Liver (tissue), 9 donors: ENCODE measurements around the gene MDGA2. TPM values are rescaled to one million over a fixed set of nuclear protein-coding genes. Genes with fewer than 3 reads are reported as not detected.
"Not testable (repeated sequence)": the region's sequence is repeated elsewhere in the genome, so short reads cannot be mapped to it uniquely, and the experiment has no call there.

Experiments
- DNase-seq: peaks from one replicate; pipeline ENCODE4 v3.0.0-alpha.2; 2017; ENCODE audit warnings: low spot score
- H3K27ac ChIP-seq, 2 donors: one replicate each; pipeline ENCODE4 v1.7.0; 2013; ENCODE audit warnings: inconsistent platforms in 2 of 2, low read length in 2 of 2, control low read depth in 1 of 2, low read depth in 1 of 2, mild to moderate bottlenecking in 1 of 2
- H3K27me3 ChIP-seq, 4 donors: one replicate each; pipeline versions ENCODE4 v1.6.1 to v1.7.0; 2013; ENCODE audit warnings: low read length in 3 of 4, inconsistent platforms in 1 of 4, mild to moderate bottlenecking in 1 of 4, moderate library complexity in 1 of 4; ENCODE audit not compliant: control insufficient read depth in 4 of 4, insufficient read depth in 4 of 4
- H3K36me3 ChIP-seq, 4 donors: one replicate each; pipeline versions ENCODE4 v1.6.1 to v1.7.0; 2013; ENCODE audit warnings: low read length in 3 of 4, mild to moderate bottlenecking in 3 of 4, low read depth in 1 of 4, moderate library complexity in 1 of 4; ENCODE audit not compliant: control insufficient read depth in 4 of 4, insufficient read depth in 3 of 4
- H3K4me1 ChIP-seq, 4 donors: one replicate each; pipeline versions ENCODE4 v1.6.1 to v1.7.0; 2013; ENCODE audit warnings: low read length in 3 of 4, mild to moderate bottlenecking in 3 of 4, moderate library complexity in 1 of 4; ENCODE audit not compliant: control insufficient read depth in 4 of 4, insufficient read depth in 4 of 4
- H3K4me3 ChIP-seq, 3 donors: one replicate each; pipeline versions ENCODE4 v1.6.1 to v1.7.0; 2013; ENCODE audit warnings: low read length in 3 of 3, control low read depth in 1 of 3, low read depth in 1 of 3, mild to moderate bottlenecking in 1 of 3
- H3K9ac ChIP-seq, 2 donors: one replicate each; pipeline ENCODE4 v1.7.0; 2013; ENCODE audit warnings: low read length in 2 of 2, mild to moderate bottlenecking in 2 of 2, moderate library complexity in 2 of 2, control low read depth in 1 of 2, low read depth in 1 of 2
- H3K9me3 ChIP-seq, 4 donors: one replicate each; pipeline versions ENCODE4 v1.6.1 to v1.7.0; 2013; ENCODE audit warnings: low read length in 3 of 4; ENCODE audit not compliant: control insufficient read depth in 4 of 4
- ATF3 ChIP-seq: IDR thresholded peaks from 2 replicates; pipeline ENCODE4 v1.6.1; 2016; ENCODE audit warnings: antibody characterized with exemption
- CTCF ChIP-seq: fragments of 150-350 bp; IDR thresholded peaks from 2 replicates; pipeline ENCODE4 v1.5.1; 2017; ENCODE audit warnings: improper control_type of control experiment, low read depth, low read length; ENCODE audit not compliant: missing input control
- FOXA2 ChIP-seq: IDR thresholded peaks from 2 replicates; pipeline ENCODE4 v1.6.1; 2016; ENCODE audit warnings: antibody characterized with exemption
- GABPA ChIP-seq, 2 donors: IDR thresholded peaks in 1 of 2; conservative IDR thresholded peaks in 1 of 2; 2 replicates each; pipeline ENCODE4 v1.6.1; 2016; ENCODE audit warnings: antibody characterized with exemption in 2 of 2, mild to moderate bottlenecking in 1 of 2, moderate library complexity in 1 of 2
- HNF4A ChIP-seq, 2 donors: conservative IDR thresholded peaks; 2 replicates each; pipeline ENCODE4 v1.6.1; 2016; ENCODE audit warnings: antibody characterized with exemption in 2 of 2, mild to moderate bottlenecking in 2 of 2
- JUND ChIP-seq, 2 donors: IDR thresholded peaks; 2 replicates each; pipeline ENCODE4 v1.6.1; 2016; ENCODE audit warnings: antibody characterized with exemption in 2 of 2
- MAX ChIP-seq: IDR thresholded peaks from 2 replicates; pipeline ENCODE4 v1.6.1; 2016; ENCODE audit warnings: antibody characterized with exemption
- NR2F2 ChIP-seq: IDR thresholded peaks from 2 replicates; pipeline ENCODE4 v1.6.1; 2016; ENCODE audit warnings: antibody characterized with exemption
- RAD21 ChIP-seq, 2 donors: IDR thresholded peaks; 2 replicates each; pipeline ENCODE4 v1.6.1; 2016; ENCODE audit warnings: antibody characterized with exemption in 2 of 2, mild to moderate bottlenecking in 2 of 2
- RXRA ChIP-seq, 2 donors: IDR thresholded peaks; 2 replicates each; pipeline ENCODE4 v1.6.1; 2017 to 2018; ENCODE audit warnings: antibody characterized with exemption in 2 of 2, mild to moderate bottlenecking in 1 of 2
- SP1 ChIP-seq: IDR thresholded peaks from 2 replicates; pipeline ENCODE4 v1.6.1; 2018; ENCODE audit warnings: antibody characterized with exemption, mild to moderate bottlenecking
- TAF1 ChIP-seq: conservative IDR thresholded peaks from 2 replicates; pipeline ENCODE4 v1.6.1; 2016; ENCODE audit warnings: antibody characterized with exemption, mild to moderate bottlenecking
- ZBTB33 ChIP-seq: IDR thresholded peaks from 2 replicates; pipeline ENCODE4 v1.6.1; 2016; ENCODE audit warnings: antibody characterized with exemption
- WGBS: extraction: QIAGEN DNeasy Blood & Tissue Kit; methylation state at CpG from one replicate; pipeline ENCODE4 v1.1.7; 2013; 5-methylcytosine and 5-hydroxymethylcytosine counted together
- polyA plus RNA-seq, 2 donors: library from polyadenylated mRNA; stranded (reverse) in 1 of 2; unstranded in 1 of 2; fragments of 200-250 nt in 1 of 2; fragments of >200 nt in 1 of 2; fragmentation: Nextera tagmentation in 1 of 2; extraction: Ambion mirVana in 1 of 2; gene quantifications; one replicate each; pipeline versions ENCODE4 v1.2.1 to v1.2.3, GENCODE V29; 2013 to 2015
- total RNA-seq, 2 donors: library from RNA; depleted of rRNA; stranded (reverse); fragments of >200 nt; gene quantifications; one replicate each; pipeline ENCODE4 v1.2.3, GENCODE V29; 2014
- donor health status: healthy.
- donor health status: healthy.
- donor health status: healthy.
- donor health status: healthy.
- donor health status: healthy.

The MDGA2 gene
- total and polyA plus RNA-seq, 4 donors: 0.05 to 0.33 (median 0.19) TPM

GRCh38 chr14:46920542-46920941 lies 754.9 kb downstream of the MDGA2 start (continued):
- TF ChIP-seq ZBTB33: no peak

GRCh38 chr14:46915539-46915938 lies 759.9 kb downstream of the MDGA2 start:
- not testable (repeated sequence) for H3K27me3 ChIP-seq, H3K9ac ChIP-seq, H3K36me3 ChIP-seq, H3K4me3 ChIP-seq, H3K27ac ChIP-seq, DNase-seq, H3K9me3 ChIP-seq, H3K4me1 ChIP-seq
- WGBS: 70% methylated on average over 4 of the region's 4 CpGs

GRCh38 chr14:46902837-46903236 lies 772.6 kb downstream of the MDGA2 start:
- no peaks in the 10 kb centered on the region for H3K4me1 ChIP-seq
- 72% methylated on average over 6 of the region's 6 CpGs for WGBS
- no peak overlapping the region for H3K27ac ChIP-seq
- TF ChIP-seq MAX (no peak), RXRA (IDR thresholded peaks at IDR 0.05) (no peak), CTCF (no peak), ZBTB33 (no peak), RAD21 (IDR thresholded peaks at IDR 0.05) (no peak), GABPA (IDR thresholded peaks at IDR 0.05 in 1 of 2, conservative IDR thresholded peaks at IDR 0.05 in 1 of 2) (no peak), JUND (IDR thresholded peaks at IDR 0.05) (no peak), NR2F2 (no peak), FOXA2 (no peak), TAF1 (no peak)
- H3K27me3 ChIP-seq: no peaks in the 10 kb centered on the region
- no peaks in the 10 kb centered on the region for H3K9me3 ChIP-seq
- no peaks in the 10 kb centered on the region for H3K36me3 ChIP-seq
- H3K4me3 ChIP-seq: no peak overlapping the region
- H3K9ac ChIP-seq: no peak overlapping the region
- no peak for DNase-seq

- DNase-seq: no peak
- H3K27me3 ChIP-seq: no peaks in the 10 kb centered on the region
- no peaks in the 10 kb centered on the region for H3K36me3 ChIP-seq
- H3K9ac ChIP-seq: no peak overlapping the region
- H3K4me3 ChIP-seq: no peak overlapping the region
- no peak overlapping the region for H3K27ac ChIP-seq
- H3K9me3 ChIP-seq: no peaks in the 10 kb centered on the region
- no peaks in the 10 kb centered on the region for H3K4me1 ChIP-seq
- TF ChIP-seq GABPA (IDR thresholded peaks at IDR 0.05 in 1 of 2, conservative IDR thresholded peaks at IDR 0.05 in 1 of 2) (no peak), RAD21 (IDR thresholded peaks at IDR 0.05) (no peak), ZBTB33 (no peak), SP1 (no peak), TAF1 (no peak), ATF3 (no peak), RXRA (IDR thresholded peaks at IDR 0.05) (no peak), HNF4A (conservative IDR thresholded peaks at IDR 0.05) (no peak), MAX (no peak), CTCF (no peak)
Observed at GRCh38 chr14:46894476-46894875, 780.9 kb downstream of the MDGA2 start.
